Neural progenitor cell (in vitro differentiated cells): Measurements from ENCODE around the gene UGT1A8.
"Not testable (repeated sequence)": the region's sequence is repeated elsewhere in the genome, so short reads cannot be mapped to it uniquely, and the experiment has no call there.

Experiments
- EZH2 ChIP-seq: fragments of 200-600 bp; sonication (generic); IDR thresholded peaks from 2 replicates; pipeline ENCODE4 v1.6.1; 2017; ENCODE audit warnings: antibody characterized with exemption, mild to moderate bottlenecking, moderate library complexity
- TF ChIP-seq, protein P1 (sequence below): fragments of 200-600 bp; sonication (generic); IDR thresholded peaks from 2 replicates; pipeline ENCODE4 v1.5.1; 2017; ENCODE audit warnings: antibody characterized with exemption, mild to moderate bottlenecking

DNA sequence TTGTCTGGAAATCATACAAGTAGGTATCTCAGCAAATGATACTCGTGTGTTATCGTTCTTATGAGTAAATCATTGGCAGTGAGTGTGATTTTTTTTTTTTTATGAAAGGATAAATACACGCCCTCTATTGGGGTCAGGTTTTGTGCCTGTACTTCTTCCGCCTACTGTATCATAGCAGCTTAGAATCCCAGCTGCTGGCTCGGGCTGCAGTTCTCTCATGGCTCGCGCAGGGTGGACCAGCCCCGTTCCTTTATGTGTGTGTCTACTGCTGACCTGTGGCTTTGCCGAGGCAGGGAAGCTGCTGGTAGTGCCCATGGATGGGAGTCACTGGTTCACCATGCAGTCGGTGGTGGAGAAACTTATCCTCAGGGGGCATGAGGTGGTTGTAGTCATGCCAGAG, 18.9 kb downstream of the UGT1A8 start, which contains the start of gene UGT1A10:
- TF ChIP-seq, protein P1, sequence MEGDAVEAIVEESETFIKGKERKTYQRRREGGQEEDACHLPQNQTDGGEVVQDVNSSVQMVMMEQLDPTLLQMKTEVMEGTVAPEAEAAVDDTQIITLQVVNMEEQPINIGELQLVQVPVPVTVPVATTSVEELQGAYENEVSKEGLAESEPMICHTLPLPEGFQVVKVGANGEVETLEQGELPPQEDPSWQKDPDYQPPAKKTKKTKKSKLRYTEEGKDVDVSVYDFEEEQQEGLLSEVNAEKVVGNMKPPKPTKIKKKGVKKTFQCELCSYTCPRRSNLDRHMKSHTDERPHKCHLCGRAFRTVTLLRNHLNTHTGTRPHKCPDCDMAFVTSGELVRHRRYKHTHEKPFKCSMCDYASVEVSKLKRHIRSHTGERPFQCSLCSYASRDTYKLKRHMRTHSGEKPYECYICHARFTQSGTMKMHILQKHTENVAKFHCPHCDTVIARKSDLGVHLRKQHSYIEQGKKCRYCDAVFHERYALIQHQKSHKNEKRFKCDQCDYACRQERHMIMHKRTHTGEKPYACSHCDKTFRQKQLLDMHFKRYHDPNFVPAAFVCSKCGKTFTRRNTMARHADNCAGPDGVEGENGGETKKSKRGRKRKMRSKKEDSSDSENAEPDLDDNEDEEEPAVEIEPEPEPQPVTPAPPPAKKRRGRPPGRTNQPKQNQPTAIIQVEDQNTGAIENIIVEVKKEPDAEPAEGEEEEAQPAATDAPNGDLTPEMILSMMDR = not testable (repeated sequence)
- TF ChIP-seq EZH2 = not testable (repeated sequence)
